GM18951 (cell line): ENCODE data around the gene CFAP65.

Experiments used
- POLR2A ChIP-seq: IDR thresholded peaks from 4 replicates; pipeline ENCODE4 v1.6.1; 2011; ENCODE audit warnings: mild to moderate bottlenecking; ENCODE audit not compliant: insufficient read length, insufficient read depth; ENCODE audit errors: extremely low read depth
- in situ Hi-C: fragments of 300-500 bp; cut with MboI; formaldehyde crosslinking; loops from one replicate; pipeline ENCODE4 v1.12.0; 2022; ENCODE audit warnings: low sequenced_read_pairs, mixed read lengths, inconsistent platforms; ENCODE audit not compliant: unreplicated experiment

The CFAP65 gene

GRCh38 chr2:219076253-219076652, 34.9 kb upstream of the CFAP65 start:
- in situ Hi-C loops = no loop called here
- no peak for TF ChIP-seq POLR2A

GRCh38 chr2:219073413-219074129, 32.3 kb upstream of the CFAP65 start:
- in situ Hi-C loops = no loop called here
- TF ChIP-seq POLR2A = no peak

GRCh38 chr2:219072741-219073250, 31.5 kb upstream of the CFAP65 start:
- in situ Hi-C loops = no loop called here
- no peak for TF ChIP-seq POLR2A

GRCh38 chr2:219071131-219071816, 30.0 kb upstream of the CFAP65 start:
- TF ChIP-seq POLR2A = no peak
- in situ Hi-C loops = no loop called here

- no peak for TF ChIP-seq POLR2A
- in situ Hi-C loops = no loop called here
Observed at GRCh38 chr2:219065484-219065883, 24.2 kb upstream of the CFAP65 start.

GRCh38 chr2:219062081-219062480, 20.8 kb upstream of the CFAP65 start:
- in situ Hi-C loops = no loop called here

GRCh38 chr2:219060821-219061791, 19.8 kb upstream of the CFAP65 start, which contains the start of gene IHH:
Gene IHH, minus strand, starts transcription at chr2:219060921. Its CDS starts 454 bp downstream, at chr2:219060467.
- TF ChIP-seq POLR2A = no peak
- in situ Hi-C loops = no loop called here

More at GRCh38 chr2:219062081-219062480, 20.8 kb upstream of the CFAP65 start:
- TF ChIP-seq POLR2A = no peak

GRCh38 chr2:219059725-219060682, 18.7 kb upstream of the CFAP65 start:
- no peak for TF ChIP-seq POLR2A
- in situ Hi-C loops = no loop called here

- in situ Hi-C loops = no loop called here
- no peak for TF ChIP-seq POLR2A
Observed at GRCh38 chr2:219059375-219059724, 18.0 kb upstream of the CFAP65 start.

- TF ChIP-seq POLR2A = no peak
- in situ Hi-C loops = no loop called here
Observed at GRCh38 chr2:219058541-219059374, 17.4 kb upstream of the CFAP65 start.
